Psoas muscle (tissue), 8 donors: ENCODE data around the gene APLN. TPM values are rescaled to one million over a fixed set of nuclear protein-coding genes. Genes with fewer than 3 reads are reported as not detected.

ENCODE experiments used
- ATAC-seq, 4 donors: fragments of 200-7000 bp; cut with Tn5 transposase; one replicate each; pipeline ENCODE4 v1.9.1; 2020; ENCODE audit warnings: moderate library complexity in 3 of 4, mild to moderate bottlenecking in 2 of 4
- DNase-seq, 2 donors: peaks; one replicate each; pipeline ENCODE4 v3.0.0-alpha.2; 2020
- H3K27ac ChIP-seq: fragments of 200-600 bp; one replicate; pipeline ENCODE4 v1.8.0; 2022
- H3K27me3 ChIP-seq, 3 donors: fragments of 200-600 bp in 1 of 3; one replicate each; pipeline versions ENCODE4 v1.6.1 to v1.8.0; 2013 to 2022; ENCODE audit warnings: low read length in 2 of 3, mild to moderate bottlenecking in 2 of 3, moderate library complexity in 1 of 3; ENCODE audit not compliant: insufficient read depth in 3 of 3
- H3K36me3 ChIP-seq, 2 donors: fragments of 200-600 bp in 1 of 2; one replicate each; pipeline versions ENCODE4 v1.6.1 to v1.8.0; 2013 to 2022; ENCODE audit warnings: low read depth in 1 of 2, mild to moderate bottlenecking in 1 of 2, moderate library complexity in 1 of 2; ENCODE audit not compliant: insufficient read depth in 1 of 2
- H3K4me1 ChIP-seq: fragments of 200-600 bp; one replicate; pipeline ENCODE4 v1.8.0; 2022
- H3K4me3 ChIP-seq: fragments of 200-600 bp; one replicate; pipeline ENCODE4 v1.8.0; 2022; ENCODE audit warnings: mild to moderate bottlenecking
- H3K9me3 ChIP-seq: fragments of 200-600 bp; one replicate; pipeline ENCODE4 v1.8.0; 2022
- CTCF ChIP-seq: fragments of 200-600 bp; IDR thresholded peaks from one replicate; pipeline ENCODE4 v1.8.0; 2022; ENCODE audit warnings: antibody characterized with exemption
- WGBS, 3 donors: extraction: QIAGEN DNeasy Blood & Tissue Kit; methylation state at CpG; one replicate each; pipeline versions ENCODE4 v1.1.6 to v1.1.7; 2013; 5-methylcytosine and 5-hydroxymethylcytosine counted together
- intact Hi-C, 2 donors: fragments of 100-400 bp; cut with DNase I; formaldehyde crosslinking; loops; one replicate each; pipeline versions ENCODE4 v1.11.0 to v1.14.2; 2022
- polyA plus RNA-seq, 3 donors: library from polyadenylated mRNA; stranded (reverse); fragments of 200-250 nt; gene quantifications; one replicate each; pipeline ENCODE4 v1.2.3, GENCODE V29; 2013
- total RNA-seq, 4 donors: library from RNA; stranded (reverse); fragmentation: NEBNext Ultra II Directional in 2 of 4; extraction: Animal tissue kit (Norgen Biotek cat#: 25700) in 2 of 4; gene quantifications; one replicate each; pipeline versions ENCODE4 v1.2.1 to v1.2.4, GENCODE V29; 2021 to 2023
- donor health status: healthy with polysubstance abuse.
- donor health status: DM: no; HTN: no; CAD: no; lungs with moderate emphysema.
- donor health status: Bipolar disorder and iron deficiency.
- donor health status: healthy.
- donor health status: DM: yes; HTN: yes; CAD: no.
- donor health status: DM: no; HTN: no; CAD: no.
- donor health status: DM: no; HTN: no; CAD: no.
- donor health status: DM: yes; HTN: yes; CAD: no.

Gene APLN
- total and polyA plus RNA-seq, 7 donors: 0.13 to 4.1 (median 0.86) TPM

- Histone ChIP-seq H3K27ac (peak overlapping the region; percentile 87), H3K4me3 (peak overlapping the region; percentile 58), H3K9me3 (no peaks in the 10 kb centered on the region), H3K36me3 (no peaks in the 10 kb centered on the region), H3K27me3 (no peaks in the 10 kb centered on the region), H3K4me1 (peaks cover 3% of the 10 kb centered on the region)
- intact Hi-C loops: loop anchor here in 1 of 2 donors (5.0 kb wide), 1 partner anchor 44 kb away; no protein-coding TSS in a partner anchor
- TF ChIP-seq CTCF: no peak
- WGBS, 3 donors: 29 to 64% (median 50%) methylated on average over 14 of the region's 14 CpGs
- ATAC-seq: no peak
- no peak for DNase-seq
Measured at GRCh38 chrX:129678614-129679195, 23.9 kb upstream of the APLN start.

GRCh38 chrX:129667412-129667811 is 12.7 kb upstream of the APLN start:
- ATAC-seq (no peak), DNase-seq (no peak)
- TF ChIP-seq CTCF: no peak
- no peaks in the 10 kb centered on the region for H3K36me3 ChIP-seq
- H3K9me3 ChIP-seq: peaks cover 4% of the 10 kb centered on the region
- intact Hi-C loops: no loop called here
- H3K4me3 ChIP-seq: no peak overlapping the region
- H3K4me1 ChIP-seq: no peaks in the 10 kb centered on the region
- no peak overlapping the region for H3K27ac ChIP-seq
- H3K27me3 ChIP-seq: peaks cover 0 to 7% (median 0%) of the 10 kb centered on the region in 3 donors

- Histone ChIP-seq H3K9me3 (no peaks in the 10 kb centered on the region), H3K27ac (no peak overlapping the region), H3K36me3 (no peaks in the 10 kb centered on the region), H3K27me3 (peaks cover 0 to 11% (median 0%) of the 10 kb centered on the region in 3 donors), H3K4me1 (no peaks in the 10 kb centered on the region), H3K4me3 (no peak overlapping the region)
- ATAC-seq (peak; percentile 69 to 91 (median 80)), DNase-seq (no peak)
- intact Hi-C loops: no loop called here
- no peak for TF ChIP-seq CTCF
- 20 to 31% (median 23%) methylated on average over 4 to 7 of the region's 7 CpGs for WGBS, 3 donors
Measured at GRCh38 chrX:129665916-129666644, 11.3 kb upstream of the APLN start.

- Histone ChIP-seq H3K27ac (no peak overlapping the region), H3K4me3 (no peak overlapping the region), H3K9me3 (no peaks in the 10 kb centered on the region), H3K36me3 (no peaks in the 10 kb centered on the region), H3K4me1 (no peaks in the 10 kb centered on the region), H3K27me3 (peaks cover 0 to 11% (median 0%) of the 10 kb centered on the region in 3 donors)
- 44 to 53% (median 45%) methylated on average over 3 of the region's 3 CpGs for WGBS, 3 donors
- DNase-seq (no peak), ATAC-seq (no peak)
- intact Hi-C loops: no loop called here
- no peak for TF ChIP-seq CTCF
Measured at GRCh38 chrX:129663171-129663570, 8.4 kb upstream of the APLN start.
